Neural cell (in vitro differentiated cells): ENCODE data around the gene STAC. TPM values are rescaled to one million over a fixed set of nuclear protein-coding genes. Genes with fewer than 3 reads are reported as not detected.

Source experiments
- H2AFZ ChIP-seq: fragments of 200-600, 300-800 bp; sonication (generic), shearing (Covaris generic); 2 replicates; pipeline ENCODE4 v1.6.0; 2014; ENCODE audit warnings: low read depth, mild to moderate bottlenecking, antibody characterized with exemption, low read length, moderate library complexity
- H3F3A ChIP-seq: fragments of 200-600 bp; shearing (Covaris generic); 2 replicates; pipeline ENCODE4 v1.6.1; 2016; ENCODE audit warnings: mild to moderate bottlenecking, moderate library complexity, mixed read lengths, antibody characterized with exemption, low read length; ENCODE audit not compliant: insufficient read depth, poor library complexity, severe bottlenecking
- H3K27ac ChIP-seq: fragments of 200-600, 300-800 bp; sonication (generic), shearing (Covaris generic); 2 replicates; pipeline ENCODE4 v1.5.1; 2014; ENCODE audit warnings: mild to moderate bottlenecking, low read length, moderate library complexity
- H3K27me3 ChIP-seq: fragments of 300-800, 200-600 bp; sonication (generic), shearing (Covaris generic); 2 replicates; pipeline ENCODE4 v1.6.0; 2014; ENCODE audit warnings: mild to moderate bottlenecking, low read depth, low read length, moderate library complexity; ENCODE audit not compliant: insufficient read depth
- H3K36me3 ChIP-seq: fragments of 300-800, 200-600 bp; sonication (generic), shearing (Covaris generic); 2 replicates; pipeline ENCODE4 v1.5.1; 2014; ENCODE audit warnings: mild to moderate bottlenecking, antibody characterized with exemption, low read length, moderate library complexity; ENCODE audit not compliant: insufficient read depth
- H3K4me2 ChIP-seq: fragments of 300-800, 200-600 bp; sonication (generic), shearing (Covaris generic); 2 replicates; pipeline ENCODE4 v1.6.0; 2014; ENCODE audit warnings: mild to moderate bottlenecking, low read length
- H3K4me3 ChIP-seq: fragments of 300-800, 200-600 bp; sonication (generic), shearing (Covaris generic); 2 replicates; pipeline ENCODE4 v1.5.1; 2014; ENCODE audit warnings: mild to moderate bottlenecking, low read length, moderate library complexity
- H3K79me2 ChIP-seq: fragments of 200-600 bp; shearing (Covaris generic); replicated peaks from 2 replicates; pipeline ENCODE4 v1.6.0; 2014; ENCODE audit warnings: mild to moderate bottlenecking, low read length, moderate library complexity; ENCODE audit not compliant: insufficient read depth
- H3K9ac ChIP-seq: fragments of 300-800, 200-600 bp; sonication (generic), shearing (Covaris generic); 2 replicates; pipeline ENCODE4 v1.6.1; 2016; ENCODE audit warnings: mild to moderate bottlenecking, low read length, mixed read lengths
- H3K9me2 ChIP-seq: fragments of 200-600 bp; shearing (Covaris generic); 2 replicates; pipeline ENCODE4 v1.6.1; 2016; ENCODE audit warnings: mild to moderate bottlenecking, low read length, mixed read lengths; ENCODE audit not compliant: insufficient read depth
- H3K9me3 ChIP-seq: fragments of 200-600, 300-800 bp; sonication (generic), shearing (Covaris generic); 2 replicates; pipeline ENCODE4 v1.6.1; 2016; ENCODE audit warnings: mild to moderate bottlenecking, mixed run types, low read length, moderate library complexity, mixed read lengths
- H4K20me1 ChIP-seq: fragments of 200-600 bp; shearing (Covaris generic); 2 replicates; pipeline ENCODE4 v1.6.1; 2016; ENCODE audit warnings: mild to moderate bottlenecking, mixed run types; ENCODE audit not compliant: insufficient read depth
- CTCF ChIP-seq: fragments of 450-650 bp; IDR thresholded peaks from 2 replicates; pipeline ENCODE4 v1.5.1; 2014; ENCODE audit warnings: antibody characterized with exemption, mild to moderate bottlenecking, moderate library complexity; ENCODE audit not compliant: poor library complexity, severe bottlenecking
- EP300 ChIP-seq: fragments of 450-650 bp; conservative IDR thresholded peaks from 2 replicates; pipeline ENCODE4 v1.6.1; 2014; ENCODE audit warnings: antibody characterized with exemption, mild to moderate bottlenecking, moderate library complexity; ENCODE audit not compliant: poor library complexity, severe bottlenecking
- EZH2 ChIP-seq: fragments of 200-600, 300-800 bp; shearing (Covaris generic), sonication (generic); IDR thresholded peaks from 2 replicates; pipeline ENCODE4 v1.6.1; 2014; ENCODE audit warnings: antibody characterized with exemption, low read length, borderline replicate concordance, mild to moderate bottlenecking; ENCODE audit not compliant: insufficient read depth, poor library complexity, severe bottlenecking
- MXI1 ChIP-seq: fragments of 450-650 bp; conservative IDR thresholded peaks from 2 replicates; pipeline ENCODE4 v1.6.1; 2014; ENCODE audit warnings: antibody characterized with exemption, mild to moderate bottlenecking; ENCODE audit not compliant: poor library complexity, severe bottlenecking
- POLR2AphosphoS5 ChIP-seq: IDR thresholded peaks from 2 replicates; pipeline ENCODE4 v1.6.1; 2012
- RAD21 ChIP-seq: fragments of 450-650 bp; conservative IDR thresholded peaks from 2 replicates; pipeline ENCODE4 v1.6.1; 2014; ENCODE audit warnings: antibody characterized with exemption, mild to moderate bottlenecking, moderate library complexity
- SMC3 ChIP-seq: fragments of 450-650 bp; conservative IDR thresholded peaks from 2 replicates; pipeline ENCODE4 v1.6.1; 2014; ENCODE audit warnings: antibody characterized with exemption, mild to moderate bottlenecking, moderate library complexity; ENCODE audit not compliant: poor library complexity
- TAF1 ChIP-seq: IDR thresholded peaks from 2 replicates; pipeline ENCODE4 v1.6.1; 2012; ENCODE audit warnings: low read depth
- polyA plus RNA-seq: library from polyadenylated mRNA; depleted of rRNA; stranded (reverse); fragments of >200 nt; gene quantifications from 2 replicates; pipeline ENCODE4 v1.2.3, GENCODE V29; 2014
- TF ChIP-seq, protein P1 (sequence below): IDR thresholded peaks from 2 replicates; pipeline ENCODE4 v1.6.1; 2012; ENCODE audit warnings: borderline replicate concordance

The STAC gene
- polyA plus RNA-seq, 1 donor from 2014 or later, result 4.5 TPM

DNA sequence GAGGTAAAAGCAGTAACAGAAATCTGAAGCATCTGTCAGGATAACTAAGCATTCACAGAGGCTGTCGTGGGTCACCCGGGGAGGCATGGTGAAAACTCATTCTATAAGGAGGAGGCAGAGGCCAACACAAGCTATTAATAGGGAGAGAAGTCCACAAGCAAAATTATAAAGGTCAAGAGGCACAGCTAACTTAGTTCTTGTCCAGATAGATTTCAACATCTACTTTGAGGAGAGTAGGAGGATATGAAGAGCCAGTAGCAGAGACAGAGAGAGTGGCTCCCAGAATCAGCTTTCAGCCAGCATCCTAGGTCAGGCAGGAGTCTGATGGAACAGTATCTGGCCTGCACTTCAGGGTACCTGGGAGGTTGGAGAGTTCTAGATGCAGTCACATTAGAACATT, 95.3 kb downstream of the STAC start:
- H3K27me3 ChIP-seq, result no peaks in the 10 kb centered on the region
- TF ChIP-seq EZH2, result no peak
- no peaks in the 10 kb centered on the region for H3K36me3 ChIP-seq
- H3K79me2 ChIP-seq, result no peaks in the 10 kb centered on the region
- H3K9me2 ChIP-seq, result no peaks in the 10 kb centered on the region
- H3K4me2 ChIP-seq, result no peak overlapping the region
- no peaks in the 10 kb centered on the region for H4K20me1 ChIP-seq
- no peaks in the 10 kb centered on the region for H3K9me3 ChIP-seq
- no peak overlapping the region for H2AFZ ChIP-seq
- no peak overlapping the region for H3K27ac ChIP-seq
- no peak overlapping the region for H3K9ac ChIP-seq
- H3F3A ChIP-seq, result no peaks in the 10 kb centered on the region
- no peak overlapping the region for H3K4me3 ChIP-seq

GRCh38 chr3:36476286-36476942, 96.1 kb downstream of the STAC start:
- no peak for TF ChIP-seq EZH2
- TF ChIP-seq MXI1, result no peak
- TF ChIP-seq RAD21, result no peak
- TF ChIP-seq EP300, result no peak
- TF ChIP-seq, protein P1, sequence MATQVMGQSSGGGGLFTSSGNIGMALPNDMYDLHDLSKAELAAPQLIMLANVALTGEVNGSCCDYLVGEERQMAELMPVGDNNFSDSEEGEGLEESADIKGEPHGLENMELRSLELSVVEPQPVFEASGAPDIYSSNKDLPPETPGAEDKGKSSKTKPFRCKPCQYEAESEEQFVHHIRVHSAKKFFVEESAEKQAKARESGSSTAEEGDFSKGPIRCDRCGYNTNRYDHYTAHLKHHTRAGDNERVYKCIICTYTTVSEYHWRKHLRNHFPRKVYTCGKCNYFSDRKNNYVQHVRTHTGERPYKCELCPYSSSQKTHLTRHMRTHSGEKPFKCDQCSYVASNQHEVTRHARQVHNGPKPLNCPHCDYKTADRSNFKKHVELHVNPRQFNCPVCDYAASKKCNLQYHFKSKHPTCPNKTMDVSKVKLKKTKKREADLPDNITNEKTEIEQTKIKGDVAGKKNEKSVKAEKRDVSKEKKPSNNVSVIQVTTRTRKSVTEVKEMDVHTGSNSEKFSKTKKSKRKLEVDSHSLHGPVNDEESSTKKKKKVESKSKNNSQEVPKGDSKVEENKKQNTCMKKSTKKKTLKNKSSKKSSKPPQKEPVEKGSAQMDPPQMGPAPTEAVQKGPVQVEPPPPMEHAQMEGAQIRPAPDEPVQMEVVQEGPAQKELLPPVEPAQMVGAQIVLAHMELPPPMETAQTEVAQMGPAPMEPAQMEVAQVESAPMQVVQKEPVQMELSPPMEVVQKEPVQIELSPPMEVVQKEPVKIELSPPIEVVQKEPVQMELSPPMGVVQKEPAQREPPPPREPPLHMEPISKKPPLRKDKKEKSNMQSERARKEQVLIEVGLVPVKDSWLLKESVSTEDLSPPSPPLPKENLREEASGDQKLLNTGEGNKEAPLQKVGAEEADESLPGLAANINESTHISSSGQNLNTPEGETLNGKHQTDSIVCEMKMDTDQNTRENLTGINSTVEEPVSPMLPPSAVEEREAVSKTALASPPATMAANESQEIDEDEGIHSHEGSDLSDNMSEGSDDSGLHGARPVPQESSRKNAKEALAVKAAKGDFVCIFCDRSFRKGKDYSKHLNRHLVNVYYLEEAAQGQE, result no peak
- TF ChIP-seq CTCF, result no peak
- TF ChIP-seq SMC3, result no peak
- TF ChIP-seq POLR2AphosphoS5, result no peak
- no peak for TF ChIP-seq TAF1
- H3K9ac ChIP-seq, result no peak overlapping the region
- H4K20me1 ChIP-seq, result no peaks in the 10 kb centered on the region
- no peaks in the 10 kb centered on the region for H3F3A ChIP-seq
- H3K4me3 ChIP-seq, result no peak overlapping the region
- no peak overlapping the region for H3K4me2 ChIP-seq
- H3K9me2 ChIP-seq, result no peaks in the 10 kb centered on the region
- no peak overlapping the region for H3K27ac ChIP-seq
- H3K9me3 ChIP-seq, result no peaks in the 10 kb centered on the region
- no peaks in the 10 kb centered on the region for H3K36me3 ChIP-seq
- no peaks in the 10 kb centered on the region for H3K27me3 ChIP-seq
- H3K79me2 ChIP-seq, result no peaks in the 10 kb centered on the region
- H2AFZ ChIP-seq, result no peak overlapping the region
